GM19395 (cell line): ENCODE results near the gene CCDC116.
"Not testable (repeated sequence)": the region's sequence is repeated elsewhere in the genome, so short reads cannot be mapped to it uniquely, and the experiment has no call there.

ENCODE experiments used
- ATAC-seq: cut with Tn5 transposase; IDR thresholded peaks from one replicate; pipeline ENCODE4 v1.9.1; 2021; ENCODE audit warnings: mild to moderate bottlenecking, moderate library complexity; ENCODE audit not compliant: unreplicated experiment

CCDC116 gene

DNA sequence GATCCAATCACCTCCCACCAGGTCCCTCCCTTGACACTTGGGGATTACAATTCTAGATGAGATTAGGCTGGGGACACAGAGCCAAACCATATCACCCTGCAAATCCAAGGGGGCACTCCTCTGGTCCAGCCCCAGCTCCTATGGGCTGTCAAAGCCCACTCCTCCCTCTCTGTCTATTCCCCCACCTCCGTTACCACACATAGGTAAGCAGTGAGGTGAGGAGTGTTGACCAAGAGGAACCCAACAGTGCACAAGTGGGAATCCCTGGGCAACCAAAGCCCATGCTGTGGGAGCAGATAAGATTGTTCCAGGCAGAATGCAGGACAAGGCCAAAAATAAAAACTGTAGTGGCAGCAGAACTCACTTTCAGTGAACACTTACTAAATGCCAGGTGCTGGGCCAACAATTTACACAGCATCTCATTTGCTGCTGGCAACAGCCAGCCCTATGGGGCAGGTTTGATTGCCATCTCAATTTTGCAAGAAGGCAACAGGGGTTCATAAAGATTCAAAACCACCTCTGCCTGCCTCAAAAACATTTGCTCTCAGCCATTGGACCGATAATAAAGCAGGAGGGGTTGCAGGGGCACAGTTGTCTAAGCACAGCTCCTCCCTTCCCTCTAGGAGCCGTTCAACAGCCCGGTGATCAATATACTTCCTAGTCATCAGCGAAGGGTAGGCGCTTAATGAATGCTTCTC is 18.4 kb downstream of the CCDC116 start:
- no peak for ATAC-seq

DNA sequence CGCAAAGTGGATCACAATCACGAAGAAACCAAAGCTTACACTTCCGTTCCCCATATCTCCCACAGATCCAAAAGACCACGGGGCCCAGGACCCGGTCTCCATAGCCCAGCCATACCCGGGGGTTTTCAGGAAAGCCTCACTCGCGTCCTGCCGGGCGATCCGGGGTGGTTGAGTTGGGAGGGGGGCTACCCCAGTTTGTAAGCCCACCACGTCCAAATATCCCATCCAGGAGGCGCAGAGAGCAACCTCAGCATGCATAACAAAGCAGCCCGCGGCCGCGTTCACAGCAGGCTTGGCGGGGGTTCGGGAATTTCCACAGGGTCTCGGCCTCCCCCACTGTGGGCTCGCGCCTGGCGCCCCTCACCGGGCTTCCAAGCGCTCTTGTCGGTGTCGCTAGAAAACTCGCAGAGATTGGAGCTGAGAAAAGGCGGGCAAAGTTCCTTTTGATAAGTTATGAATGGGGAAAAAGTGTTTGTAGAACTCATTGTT is 19.0 kb downstream of the CCDC116 start:
- peak; percentile 18 for ATAC-seq

DNA sequence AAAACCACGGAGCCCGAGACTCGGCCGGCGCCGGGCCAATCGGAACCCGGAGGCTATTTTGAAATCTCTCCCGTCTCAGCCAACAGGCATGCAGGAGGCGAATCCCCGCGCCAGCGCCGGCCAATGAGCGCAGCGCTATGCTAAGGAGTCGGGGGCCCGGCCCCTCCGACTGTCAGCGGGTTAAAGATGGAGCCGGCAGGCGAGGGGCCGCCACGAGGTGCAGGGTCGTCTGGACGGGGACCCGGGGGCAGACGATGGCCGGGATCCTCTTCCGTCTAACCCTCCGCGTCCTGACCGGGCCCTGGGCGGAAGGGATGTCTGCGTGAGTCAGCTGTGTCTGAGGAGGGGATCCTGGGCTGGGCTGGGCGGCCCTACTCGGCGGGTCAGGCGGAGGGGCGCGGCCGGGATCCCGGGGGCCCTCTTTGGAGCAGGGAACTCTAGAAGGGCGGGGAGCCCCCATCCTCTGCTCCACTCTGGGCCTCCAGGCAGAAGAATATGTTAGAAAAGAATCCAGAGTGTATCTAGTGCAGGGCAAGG is 19.5 kb downstream of the CCDC116 start:
- peak; percentile 84 for ATAC-seq

DNA sequence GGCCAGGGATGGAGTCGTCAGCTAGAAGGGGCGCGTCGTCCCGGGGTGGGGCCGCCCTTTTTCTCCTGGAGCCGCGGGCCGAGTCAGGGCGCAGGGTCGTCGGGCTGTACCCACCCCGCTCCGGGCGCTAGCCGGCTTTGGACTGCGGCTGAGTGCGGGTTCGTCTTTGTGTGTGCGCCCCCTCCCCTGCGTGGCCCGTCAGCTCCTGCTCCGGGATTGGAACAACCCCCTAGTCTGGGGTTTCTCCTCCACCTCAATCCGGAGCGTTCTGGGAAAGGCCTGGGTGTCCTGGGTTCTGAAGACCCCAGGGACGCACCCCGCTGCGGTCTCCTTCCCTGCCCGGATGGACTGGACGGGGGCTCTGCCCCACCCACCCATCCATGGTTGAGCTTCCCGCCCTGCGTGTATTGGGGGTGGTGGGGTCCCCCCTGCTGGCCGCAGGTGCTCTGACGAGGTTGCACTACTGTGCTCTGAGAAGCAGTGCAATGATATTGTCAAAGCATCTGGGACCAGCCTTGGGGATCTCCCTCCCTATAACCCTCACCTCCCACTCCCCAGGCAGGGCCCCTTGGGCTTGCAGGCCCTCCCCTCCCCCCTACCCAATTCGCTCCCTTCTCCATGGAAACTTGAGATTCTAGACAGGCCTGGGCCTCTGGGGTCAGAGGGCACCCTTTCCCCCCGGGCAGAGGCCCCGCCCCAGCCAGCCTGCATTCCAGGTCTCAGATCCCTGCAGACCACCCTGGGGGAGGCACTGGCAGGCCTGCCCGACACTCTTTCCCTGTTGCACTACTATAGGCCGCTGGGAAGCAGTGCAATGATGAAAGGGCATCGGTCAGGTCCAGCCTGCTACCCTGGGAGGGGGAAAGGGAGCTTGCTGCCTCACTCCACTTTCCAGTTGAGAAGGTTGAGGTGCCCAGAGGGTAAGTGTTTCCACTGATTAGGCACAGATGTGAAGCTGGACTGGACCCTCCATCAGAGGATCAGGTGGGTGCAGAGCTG is 20.3 kb downstream of the CCDC116 start:
- no peak for ATAC-seq

DNA sequence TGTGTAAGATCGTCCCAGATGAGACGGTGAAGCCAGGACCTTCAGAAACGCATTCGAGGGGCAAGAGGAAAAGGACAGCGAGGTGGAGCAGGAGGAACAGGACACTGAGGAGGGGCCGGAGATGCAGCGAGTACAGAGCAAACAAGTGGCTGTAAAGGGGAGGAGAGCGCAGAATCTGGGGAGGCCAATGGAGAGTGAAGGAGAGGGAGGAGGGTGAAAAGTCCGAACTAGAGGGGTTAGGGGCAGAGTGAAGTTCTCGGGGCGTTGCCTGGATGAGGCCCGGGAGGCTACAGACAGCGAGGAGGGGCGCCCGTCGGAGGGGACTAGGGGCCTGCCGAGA is 24.4 kb downstream of the CCDC116 start:
- no peak for ATAC-seq

DNA sequence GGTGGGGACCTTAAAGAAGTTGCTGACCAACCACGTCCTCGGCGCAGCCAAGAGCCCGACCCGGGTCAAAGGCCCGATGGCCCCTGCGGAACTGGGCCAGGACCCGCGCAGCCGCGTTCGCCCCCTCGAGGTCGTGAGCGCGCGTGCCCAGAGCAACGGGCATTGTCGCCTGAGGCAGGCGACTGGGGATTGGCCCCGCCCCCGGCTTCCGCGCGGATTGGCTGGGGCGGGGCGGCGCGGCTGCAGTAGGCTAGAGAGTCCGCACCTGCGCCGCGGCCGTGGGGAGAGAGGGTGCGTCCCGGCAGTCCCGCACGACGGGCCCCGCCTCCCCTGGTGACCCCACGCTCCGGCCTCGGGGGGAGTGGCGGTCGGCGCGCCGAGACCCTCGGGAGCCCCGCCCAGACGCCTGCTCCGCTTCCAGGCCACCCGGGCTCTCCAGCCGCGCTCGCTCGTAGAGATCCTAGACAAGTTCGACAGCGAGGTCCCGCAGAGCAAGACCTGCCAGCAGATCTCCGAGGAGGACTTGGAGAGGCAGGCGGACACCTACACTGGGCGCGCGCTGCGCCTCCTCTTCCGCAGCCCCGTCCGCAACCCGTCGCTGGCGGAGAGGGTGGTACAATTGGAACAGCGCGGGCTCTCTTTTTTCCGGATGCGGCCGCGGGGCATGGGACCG is 24.9 kb downstream of the CCDC116 start:
- ATAC-seq, result peak; percentile 56

DNA sequence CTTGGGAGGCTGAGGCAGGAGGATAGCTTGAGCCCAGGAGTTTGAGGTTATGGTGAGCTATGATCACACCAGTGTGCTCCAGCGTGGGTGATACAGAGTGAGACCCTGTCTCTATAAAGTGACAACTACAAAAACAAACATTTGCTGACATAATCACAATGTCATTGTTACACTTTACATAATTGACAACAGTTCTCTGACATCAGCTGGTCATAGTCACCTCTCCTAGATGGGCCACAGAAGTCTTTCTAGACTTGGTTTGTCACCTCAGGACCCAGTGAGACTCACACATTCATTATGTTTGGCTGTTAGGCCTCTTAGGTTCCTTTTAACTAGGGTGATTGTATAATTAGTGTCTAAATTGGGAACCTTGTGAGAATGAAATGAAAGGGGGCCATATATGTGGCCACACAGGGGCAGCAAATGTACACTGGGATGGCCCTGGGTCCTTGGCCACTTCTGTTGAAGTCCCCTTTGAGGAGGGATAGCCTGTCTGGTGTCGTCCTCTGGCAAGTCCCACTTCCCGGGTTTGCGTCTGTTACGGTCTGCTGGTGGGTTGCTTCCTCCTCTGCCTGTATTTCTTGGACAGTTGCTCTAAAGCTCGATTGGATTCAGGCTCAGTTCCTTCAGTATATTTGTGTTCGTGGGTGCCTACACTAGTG is 27.4 kb downstream of the CCDC116 start:
- no peak for ATAC-seq

DNA sequence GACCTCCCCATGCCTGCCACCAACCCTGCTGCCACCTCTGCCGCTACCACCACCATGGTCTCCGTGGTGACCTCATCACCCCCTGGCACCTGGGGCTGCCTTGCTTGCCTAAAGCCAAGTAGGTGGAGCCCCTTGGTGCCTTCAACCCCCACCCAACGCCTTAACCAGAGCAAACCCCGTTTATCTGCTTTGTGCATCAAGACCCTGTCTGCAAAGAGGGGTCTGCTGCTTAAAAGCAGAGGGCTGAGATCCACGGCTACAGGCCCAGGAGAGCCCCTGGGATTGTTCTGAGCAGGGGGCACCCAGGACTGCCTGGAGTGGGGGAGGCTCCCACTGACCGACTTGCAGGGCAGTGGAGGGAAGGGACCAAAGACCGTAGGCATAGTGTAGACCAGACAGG is 28.3 kb downstream of the CCDC116 start:
- no peak for ATAC-seq

DNA sequence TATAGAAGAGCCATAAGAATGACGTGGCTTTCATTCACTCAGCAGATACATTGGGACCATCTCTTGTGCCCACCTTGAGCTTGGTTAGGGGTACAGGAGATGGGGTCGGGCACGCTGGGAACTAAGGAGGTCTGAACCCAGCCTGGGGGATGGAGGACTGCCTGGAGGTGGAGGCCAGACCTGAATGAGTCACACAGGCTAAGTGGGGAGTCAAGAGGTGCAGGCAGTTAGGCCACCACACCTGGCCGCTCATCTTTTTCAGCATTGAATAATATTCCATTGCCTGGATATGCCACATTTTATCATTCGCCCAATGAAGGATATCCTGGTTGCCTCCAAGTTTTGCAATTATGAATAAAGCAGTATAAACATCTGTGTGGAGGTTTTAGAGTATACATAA is 29.4 kb downstream of the CCDC116 start:
- ATAC-seq, result no peak

DNA sequence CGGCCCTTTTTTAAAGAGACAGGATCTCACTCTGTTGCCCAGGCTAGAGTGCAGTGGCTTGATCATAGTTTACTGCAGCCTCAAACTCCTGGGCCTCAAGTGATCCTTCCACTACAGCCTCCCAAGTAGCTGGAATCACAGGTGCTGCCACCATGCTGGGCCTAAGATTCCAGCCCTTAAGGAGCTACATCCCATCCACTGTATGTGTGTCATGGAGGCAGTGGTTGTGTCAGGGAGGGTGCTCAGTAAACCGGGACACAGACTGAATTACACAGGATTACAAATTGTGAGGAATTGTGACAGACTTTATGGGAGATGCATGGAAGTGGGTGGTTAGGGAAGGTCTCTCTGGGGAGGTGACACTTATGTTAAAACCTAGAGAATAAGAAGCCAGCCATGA is 31.2 kb downstream of the CCDC116 start:
- ATAC-seq, result no peak

DNA sequence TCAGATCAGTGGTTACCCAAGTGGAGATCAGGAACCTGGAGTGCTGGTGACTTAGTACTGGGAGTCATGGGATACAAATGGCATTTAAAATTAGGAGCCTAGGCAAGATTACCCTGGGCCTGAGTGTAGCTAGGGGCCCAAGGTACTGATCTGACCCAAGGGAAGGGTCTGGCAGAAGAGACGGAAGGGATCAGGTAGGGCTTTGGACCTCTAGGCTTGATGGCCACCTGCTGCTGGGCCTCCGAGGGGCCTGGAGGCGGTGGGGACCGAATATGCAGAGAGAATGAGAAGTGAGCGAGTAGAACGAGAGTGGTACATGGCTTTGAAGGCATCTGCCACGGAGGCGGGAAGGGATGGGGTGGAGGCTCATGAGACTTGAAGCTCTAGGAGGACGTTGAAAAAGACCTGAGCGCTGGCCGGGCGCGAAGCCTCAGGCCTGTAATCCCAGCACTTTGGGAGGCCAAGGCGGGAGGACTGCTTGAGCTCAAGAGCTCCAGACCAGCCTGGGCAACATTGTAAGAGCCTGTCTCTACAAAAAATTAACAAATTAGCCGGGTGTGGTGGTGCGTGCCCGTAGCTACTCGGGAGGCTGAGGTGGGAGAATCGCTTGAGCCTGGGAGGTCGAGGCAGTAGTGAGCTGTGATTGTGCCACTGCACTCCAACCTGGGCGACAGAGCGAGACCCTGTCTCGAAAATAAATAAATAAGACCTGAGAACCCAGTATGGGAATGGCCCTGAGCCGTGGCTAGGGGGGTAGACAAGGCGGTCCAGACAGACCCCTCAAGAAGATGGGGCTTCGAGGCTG is 32.7 kb downstream of the CCDC116 start:
- ATAC-seq, result no peak

DNA sequence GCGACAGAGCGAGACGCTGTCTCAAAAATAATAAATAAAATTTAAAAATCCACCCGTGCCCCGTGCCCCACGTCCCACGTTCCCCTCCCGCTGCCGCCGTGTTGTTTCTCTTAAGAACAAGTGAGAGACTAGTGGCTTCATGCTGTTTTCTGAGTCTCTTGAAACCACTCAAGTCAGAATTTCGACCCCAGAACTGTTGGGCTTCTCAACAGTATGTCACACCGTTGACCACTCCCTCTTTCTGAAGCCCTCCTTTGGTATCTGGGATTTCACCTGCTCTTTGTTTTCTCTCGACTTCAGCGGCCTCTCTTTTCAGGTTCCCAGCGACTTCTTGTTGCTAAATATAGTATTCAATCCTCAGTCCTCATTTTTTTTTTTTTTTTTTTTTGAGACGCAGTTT is 34.2 kb downstream of the CCDC116 start:
- ATAC-seq, result no peak

DNA sequence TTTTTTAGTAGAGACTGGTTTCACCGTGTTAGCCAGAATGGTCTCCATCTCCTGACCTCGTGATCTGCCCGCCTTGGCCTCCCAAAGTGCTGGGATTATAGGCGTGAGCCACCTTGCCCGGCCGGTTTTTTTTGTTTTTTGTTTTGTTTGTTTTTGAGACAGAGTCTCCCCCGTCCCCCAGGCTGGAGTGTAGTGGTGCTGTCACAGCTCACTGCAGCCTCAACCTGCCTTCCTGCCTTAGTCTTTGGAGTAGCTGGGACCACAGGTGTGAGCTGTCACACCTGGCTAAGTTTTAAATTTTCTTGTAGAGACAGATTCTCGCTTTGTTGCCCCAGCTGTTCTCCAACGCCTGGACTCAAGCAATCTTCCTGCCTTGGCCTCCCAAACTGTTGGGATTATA is 36.5 kb downstream of the CCDC116 start:
- ATAC-seq, result no peak

DNA sequence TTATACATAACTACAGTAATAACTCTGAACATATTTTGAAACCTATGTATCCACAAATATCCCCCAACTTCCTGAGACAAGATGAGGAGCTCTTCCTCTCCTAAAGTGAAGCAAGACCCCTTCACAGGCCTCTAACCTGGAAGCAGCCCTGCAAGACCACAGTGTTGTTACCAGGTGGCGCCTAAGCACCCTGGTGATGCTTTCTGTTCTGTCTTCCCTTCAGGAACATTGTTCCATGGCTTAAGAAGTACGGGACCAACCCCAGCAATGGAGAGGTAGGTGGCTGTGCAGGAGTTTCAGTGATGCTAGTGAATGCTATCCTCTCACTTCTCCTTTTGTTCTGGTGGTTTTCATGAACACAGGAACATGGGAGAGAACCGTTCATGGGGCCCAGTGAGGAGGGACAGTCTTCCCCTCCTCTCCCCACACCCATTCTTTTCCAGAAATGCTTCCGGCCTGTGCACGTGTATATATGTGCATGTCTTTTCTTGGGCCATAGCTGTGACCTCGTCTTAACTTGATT is 39.6 kb downstream of the CCDC116 start:
- no peak for ATAC-seq

DNA sequence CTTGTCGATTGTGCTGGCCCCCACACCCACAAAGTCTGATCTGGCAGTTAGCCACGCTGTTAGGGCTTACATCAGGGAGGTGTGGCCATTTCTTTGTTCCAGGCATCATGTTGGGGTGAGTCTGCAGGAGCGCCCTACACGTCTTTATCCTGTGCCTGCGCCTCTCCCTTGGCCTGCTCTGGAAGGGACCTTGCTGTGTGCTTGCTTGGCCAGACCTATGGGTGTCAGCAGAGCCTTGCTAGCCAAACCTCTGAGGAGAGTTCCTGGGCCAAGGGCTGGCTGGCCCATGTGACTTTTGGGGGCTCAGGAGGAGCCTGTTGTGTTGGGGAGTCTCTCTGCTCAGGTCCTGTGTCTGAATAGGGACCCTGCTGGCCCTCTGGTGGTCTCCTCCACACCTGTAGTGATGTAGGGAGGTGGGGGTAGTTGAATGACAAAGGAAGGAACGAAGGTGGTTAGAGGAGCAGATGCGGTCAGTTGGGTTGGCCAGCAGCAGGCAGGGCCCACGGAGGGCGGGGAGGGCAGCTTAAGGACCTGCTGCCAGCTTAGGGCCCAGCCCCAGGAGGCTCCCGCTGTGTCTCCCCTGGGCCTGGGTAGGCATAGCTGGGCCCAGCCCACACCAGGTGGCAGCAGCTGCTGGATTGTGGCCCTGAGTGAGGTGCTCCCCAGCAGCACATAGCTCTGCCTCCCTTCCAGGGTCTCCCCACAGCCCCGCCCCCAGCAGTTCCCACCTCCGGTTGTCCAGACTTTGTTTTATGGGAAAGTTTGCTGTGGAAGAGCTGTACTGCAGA is 41.2 kb downstream of the CCDC116 start:
- ATAC-seq, result no peak

DNA sequence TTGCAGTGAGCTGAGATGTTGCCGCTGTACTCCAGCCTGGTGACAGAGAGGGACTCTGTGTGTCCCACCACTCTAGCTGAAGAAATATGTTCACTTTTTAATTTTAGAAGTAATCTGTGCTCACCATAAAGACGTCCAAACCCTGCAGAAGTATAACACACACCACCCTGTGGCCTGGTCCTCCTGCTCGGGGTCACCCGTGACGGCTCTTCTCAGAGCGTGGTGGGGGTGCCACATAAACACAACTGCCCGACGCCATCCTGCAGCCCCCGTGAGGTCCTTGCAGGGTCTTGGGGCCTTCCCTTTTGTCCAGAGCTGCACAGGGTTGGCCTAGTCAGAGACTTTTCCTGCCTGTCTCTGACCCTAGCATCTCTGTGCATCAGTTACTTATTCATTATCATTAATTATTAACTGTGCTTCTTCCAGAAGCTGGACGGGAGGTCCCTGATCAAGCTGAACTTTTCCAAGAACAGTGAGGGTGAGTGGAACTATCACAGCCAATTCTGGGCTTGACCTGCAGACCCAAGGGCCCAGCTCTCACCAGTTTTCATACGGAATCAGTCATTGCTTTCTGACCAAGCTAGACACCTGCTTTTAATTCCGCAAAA is 42.2 kb downstream of the CCDC116 start:
- ATAC-seq, result no peak

DNA sequence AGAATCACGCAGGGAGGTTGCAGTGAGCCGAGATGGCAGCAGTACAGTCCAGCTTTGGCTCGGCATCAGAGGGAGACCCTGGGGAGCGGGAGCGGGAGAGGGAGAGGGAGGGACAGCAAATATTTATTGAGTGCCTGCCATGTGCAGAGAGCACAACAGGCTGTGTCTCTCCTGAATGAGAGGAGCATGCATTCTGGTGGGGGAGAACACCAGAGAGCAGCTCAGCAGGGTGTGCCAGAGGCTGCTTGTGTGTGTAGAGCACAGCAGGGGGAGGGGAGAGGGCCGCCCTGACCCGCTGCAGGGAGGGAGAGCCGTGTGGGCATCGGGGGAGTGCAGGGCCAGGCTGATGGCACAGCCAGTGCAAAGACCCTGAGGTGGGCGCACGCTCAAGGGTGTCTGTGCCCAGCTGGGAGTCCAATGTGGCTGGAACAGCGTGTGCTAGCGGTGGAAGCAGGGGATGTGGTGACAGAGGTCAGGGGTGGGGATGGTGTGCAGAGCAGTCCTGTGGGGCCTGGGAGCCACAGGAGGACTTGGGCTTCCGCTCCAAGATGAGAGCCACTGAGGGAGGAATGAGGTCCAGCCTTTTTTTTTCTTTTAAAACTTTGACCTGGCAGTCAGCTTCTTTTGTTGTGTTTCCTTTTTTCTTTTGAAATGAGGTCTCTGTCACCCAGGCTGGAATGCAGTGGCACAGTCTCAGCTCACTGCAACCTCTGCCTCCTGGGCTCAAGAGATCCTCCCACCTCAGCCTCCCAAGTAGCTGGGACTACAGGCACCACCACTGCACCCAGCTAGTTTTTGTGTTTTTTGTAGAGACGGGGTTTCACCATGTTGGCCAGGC is 45.3 kb downstream of the CCDC116 start:
- ATAC-seq, result no peak

DNA sequence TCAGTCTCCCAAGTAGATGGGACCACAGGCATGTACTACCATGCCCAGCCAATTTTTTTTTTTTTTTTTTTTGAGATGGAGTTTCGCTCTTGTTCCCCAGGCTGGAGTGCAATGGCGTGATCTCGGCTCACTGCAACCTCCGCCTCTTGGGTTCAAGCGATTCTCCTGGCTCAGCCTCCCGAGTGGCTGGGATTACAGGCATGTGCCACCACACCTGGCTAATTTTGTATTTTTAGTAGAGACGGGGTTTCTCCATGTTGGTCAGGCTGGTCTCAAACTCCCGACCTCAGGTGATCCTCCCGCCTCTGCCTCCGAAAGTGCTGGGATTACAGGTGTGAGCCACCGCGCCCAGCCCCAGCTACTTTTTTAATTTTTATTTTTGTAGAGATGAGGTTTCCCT is 46.3 kb downstream of the CCDC116 start:
- not testable (repeated sequence) for ATAC-seq
